SK-N-SH (cell line): ENCODE measurements around the gene LYSMD3.

Experiments used
- ELF1 ChIP-seq: IDR thresholded peaks from 2 replicates; pipeline ENCODE4 v1.4.0; 2012
- FOXJ3 ChIP-seq: sonication (generic); formaldehyde crosslinking; IDR thresholded peaks from 2 replicates; pipeline ENCODE4 v1.5.1; 2020; ENCODE audit warnings: mild to moderate bottlenecking, missing genetic modification reagents
- TCF12 ChIP-seq: IDR thresholded peaks from 2 replicates; pipeline ENCODE4 v1.4.0; 2012
- TF ChIP-seq, protein P1 (sequence below): fragments of 200-600 bp; sonication (generic); IDR thresholded peaks from 2 replicates; pipeline ENCODE4 v1.6.1; 2017; ENCODE audit warnings: antibody characterized with exemption, mild to moderate bottlenecking, moderate library complexity

DNA sequence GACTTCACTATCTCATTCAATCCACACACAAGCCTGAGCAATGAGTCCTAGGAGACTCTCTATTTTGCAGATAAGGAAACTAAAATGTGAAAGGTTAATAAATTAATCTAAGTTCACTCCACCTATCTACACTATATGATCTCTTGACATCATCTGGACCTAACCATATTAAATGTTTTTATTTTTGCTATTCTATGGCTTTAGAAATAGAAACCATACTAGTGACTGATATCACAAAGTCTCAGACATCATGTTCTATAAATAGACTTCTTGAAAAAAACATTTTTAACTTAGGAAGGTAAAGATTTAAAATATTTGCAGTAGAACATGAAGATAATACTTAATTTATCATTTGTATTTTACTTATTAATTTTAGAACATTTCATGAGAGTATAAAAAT is 19.8 kb upstream of the LYSMD3 start:
- TF ChIP-seq, protein P1, sequence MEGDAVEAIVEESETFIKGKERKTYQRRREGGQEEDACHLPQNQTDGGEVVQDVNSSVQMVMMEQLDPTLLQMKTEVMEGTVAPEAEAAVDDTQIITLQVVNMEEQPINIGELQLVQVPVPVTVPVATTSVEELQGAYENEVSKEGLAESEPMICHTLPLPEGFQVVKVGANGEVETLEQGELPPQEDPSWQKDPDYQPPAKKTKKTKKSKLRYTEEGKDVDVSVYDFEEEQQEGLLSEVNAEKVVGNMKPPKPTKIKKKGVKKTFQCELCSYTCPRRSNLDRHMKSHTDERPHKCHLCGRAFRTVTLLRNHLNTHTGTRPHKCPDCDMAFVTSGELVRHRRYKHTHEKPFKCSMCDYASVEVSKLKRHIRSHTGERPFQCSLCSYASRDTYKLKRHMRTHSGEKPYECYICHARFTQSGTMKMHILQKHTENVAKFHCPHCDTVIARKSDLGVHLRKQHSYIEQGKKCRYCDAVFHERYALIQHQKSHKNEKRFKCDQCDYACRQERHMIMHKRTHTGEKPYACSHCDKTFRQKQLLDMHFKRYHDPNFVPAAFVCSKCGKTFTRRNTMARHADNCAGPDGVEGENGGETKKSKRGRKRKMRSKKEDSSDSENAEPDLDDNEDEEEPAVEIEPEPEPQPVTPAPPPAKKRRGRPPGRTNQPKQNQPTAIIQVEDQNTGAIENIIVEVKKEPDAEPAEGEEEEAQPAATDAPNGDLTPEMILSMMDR, result no peak
- TF ChIP-seq FOXJ3, result no peak
- no peak for TF ChIP-seq TCF12
- no peak for TF ChIP-seq ELF1
